Trophoblast cell (in vitro differentiated cells and primary cell): ENCODE data around the gene OTUD3.

Source experiments
- DNase-seq, 2 donors: peaks; one replicate each; pipeline ENCODE4 v3.0.0-alpha.2; 2016
- H2AFZ ChIP-seq: 2 replicates; pipeline ENCODE4 v1.6.1; 2013; ENCODE audit warnings: low read length, moderate library complexity, mild to moderate bottlenecking; ENCODE audit not compliant: insufficient read depth, poor library complexity
- H2AK5ac ChIP-seq: 2 replicates; pipeline ENCODE4 v1.6.1; 2013; ENCODE audit warnings: mild to moderate bottlenecking, low read length
- H2BK120ac ChIP-seq: 2 replicates; pipeline ENCODE4 v1.6.1; 2013; ENCODE audit warnings: low read length, mild to moderate bottlenecking, moderate library complexity; ENCODE audit not compliant: insufficient read depth, poor library complexity
- H2BK12ac ChIP-seq: 2 replicates; pipeline ENCODE4 v1.6.1; 2013; ENCODE audit warnings: mild to moderate bottlenecking, low read length, moderate library complexity
- H2BK5ac ChIP-seq: 2 replicates; pipeline ENCODE4 v1.6.1; 2013; ENCODE audit warnings: low read length, low read depth, moderate library complexity, mild to moderate bottlenecking; ENCODE audit not compliant: poor library complexity
- H3K14ac ChIP-seq: 2 replicates; pipeline ENCODE4 v1.6.1; 2013; ENCODE audit warnings: mild to moderate bottlenecking, low read length
- H3K18ac ChIP-seq: 2 replicates; pipeline ENCODE4 v1.6.1; 2013; ENCODE audit warnings: mild to moderate bottlenecking, low read length
- H3K23ac ChIP-seq: 2 replicates; pipeline ENCODE4 v1.6.1; 2013; ENCODE audit warnings: low read length
- H3K27ac ChIP-seq: 2 replicates; pipeline ENCODE4 v1.5.1; 2013; ENCODE audit warnings: low read depth, mild to moderate bottlenecking, inconsistent platforms, low read length, moderate library complexity
- H3K27me3 ChIP-seq: 2 replicates; pipeline ENCODE4 v1.6.1; 2013; ENCODE audit warnings: inconsistent platforms, mild to moderate bottlenecking, low read length, moderate library complexity; ENCODE audit not compliant: insufficient read depth
- H3K36me3 ChIP-seq, 2 experiments: 1 replicate in 1 of 2; 2 replicates in 1 of 2; pipeline ENCODE4 v1.6.1; 2013; ENCODE audit warnings: low read length in 2 of 2, mild to moderate bottlenecking in 2 of 2, moderate library complexity in 1 of 2; ENCODE audit not compliant: insufficient read depth in 2 of 2, control insufficient read depth in 1 of 2
- H3K4ac ChIP-seq: 2 replicates; pipeline ENCODE4 v1.6.1; 2013; ENCODE audit warnings: low read depth, mild to moderate bottlenecking, low read length, moderate library complexity
- H3K4me1 ChIP-seq, 2 experiments: 1 replicate in 1 of 2; 2 replicates in 1 of 2; pipeline ENCODE4 v1.6.1; 2013; ENCODE audit warnings: low read length in 2 of 2, mild to moderate bottlenecking in 2 of 2, moderate library complexity in 1 of 2; ENCODE audit not compliant: insufficient read depth in 2 of 2, control insufficient read depth in 1 of 2
- H3K4me2 ChIP-seq: 2 replicates; pipeline ENCODE4 v1.6.1; 2013; ENCODE audit warnings: inconsistent platforms, mild to moderate bottlenecking, low read length, moderate library complexity
- H3K4me3 ChIP-seq: 2 replicates; pipeline ENCODE4 v1.5.1; 2013; ENCODE audit warnings: mild to moderate bottlenecking, low read depth, low read length, inconsistent platforms
- H3K79me1 ChIP-seq: one replicate; pipeline ENCODE4 v1.6.1; 2013; ENCODE audit warnings: low read length
- H3K79me2 ChIP-seq: 2 replicates; pipeline ENCODE4 v1.6.1; 2013; ENCODE audit warnings: low read length, mild to moderate bottlenecking; ENCODE audit not compliant: control insufficient read depth, insufficient read depth, poor library complexity
- H3K9ac ChIP-seq: 2 replicates; pipeline ENCODE4 v1.6.1; 2013; ENCODE audit warnings: mild to moderate bottlenecking, low read length
- H3K9me3 ChIP-seq: 2 replicates; pipeline ENCODE4 v1.6.1; 2013; ENCODE audit warnings: low read depth, mild to moderate bottlenecking, control low read depth, inconsistent platforms, low read length; ENCODE audit not compliant: insufficient read depth
- H4K12ac ChIP-seq: 2 replicates; pipeline ENCODE4 v1.6.1; 2013; ENCODE audit warnings: low read depth, mild to moderate bottlenecking, low read length, moderate library complexity
- H4K8ac ChIP-seq: 2 replicates; pipeline ENCODE4 v1.6.1; 2013; ENCODE audit warnings: low read depth, mild to moderate bottlenecking, low read length, moderate library complexity
- H4K91ac ChIP-seq: one replicate; pipeline ENCODE4 v1.6.1; 2013; ENCODE audit warnings: low read depth, mild to moderate bottlenecking, low read length, moderate library complexity
- WGBS: extraction: QIAGEN DNeasy Blood & Tissue Kit; methylation state at CpG from one replicate; pipeline ENCODE4 v1.1.7; 2013; ENCODE audit warnings: missing lambda C conversion rate; ENCODE audit not compliant: insufficient read length, insufficient coverage; ENCODE audit errors: extremely low coverage; 5-methylcytosine and 5-hydroxymethylcytosine counted together

The OTUD3 gene

GRCh38 chr1:19949016-19949415, 66.8 kb downstream of the OTUD3 start:
- Histone ChIP-seq H4K8ac (no peak overlapping the region), H3K4me1 (no peaks in the 10 kb centered on the region), H3K79me1 (no peaks in the 10 kb centered on the region), H3K36me3 (no peaks in the 10 kb centered on the region), H3K4ac (no peak overlapping the region), H3K18ac (no peak overlapping the region), H3K9ac (no peak overlapping the region), H3K23ac (no peak overlapping the region), H2BK12ac (no peak overlapping the region), H2AK5ac (no peak overlapping the region), H2BK120ac (no peak overlapping the region), H3K79me2 (no peaks in the 10 kb centered on the region), H2AFZ (no peak overlapping the region), H4K12ac (no peak overlapping the region), H3K9me3 (peaks cover 5% of the 10 kb centered on the region), H3K14ac (no peak overlapping the region), H2BK5ac (no peak overlapping the region), H3K27me3 (no peaks in the 10 kb centered on the region), H3K4me3 (no peak overlapping the region), H4K91ac (no peak overlapping the region), H3K4me2 (no peak overlapping the region), H3K27ac (no peak overlapping the region)
- no CpG with 5 or more reads among the region's 2 CpGs for WGBS
- DNase-seq, result peak; percentile 37 to 63

GRCh38 chr1:19954059-19954458, 71.9 kb downstream of the OTUD3 start:
- no CpG with 5 or more reads among the region's 2 CpGs for WGBS

GRCh38 chr1:19955534-19956170, 73.5 kb downstream of the OTUD3 start:
- Histone ChIP-seq H3K23ac (no peak overlapping the region), H3K9me3 (peaks cover 7% of the 10 kb centered on the region), H3K18ac (no peak overlapping the region), H3K4ac (no peak overlapping the region), H4K8ac (no peak overlapping the region), H3K79me2 (no peaks in the 10 kb centered on the region), H3K14ac (no peak overlapping the region), H2BK120ac (no peak overlapping the region), H3K27me3 (no peaks in the 10 kb centered on the region), H2BK12ac (no peak overlapping the region), H2BK5ac (no peak overlapping the region), H3K9ac (no peak overlapping the region), H2AFZ (no peak overlapping the region), H3K4me2 (no peak overlapping the region), H4K91ac (no peak overlapping the region), H4K12ac (no peak overlapping the region), H3K27ac (no peak overlapping the region), H3K36me3 (no peaks in the 10 kb centered on the region), H3K4me1 (peaks cover 4 to 6% of the 10 kb centered on the region in 2 experiments), H2AK5ac (no peak overlapping the region), H3K79me1 (no peaks in the 10 kb centered on the region), H3K4me3 (no peak overlapping the region)
- no CpG with 5 or more reads among the region's 11 CpGs for WGBS
- no peak for DNase-seq

More at GRCh38 chr1:19954059-19954458, 71.9 kb downstream of the OTUD3 start:
- Histone ChIP-seq H3K18ac (no peak overlapping the region), H3K4ac (no peak overlapping the region), H3K23ac (no peak overlapping the region), H3K4me3 (no peak overlapping the region), H3K36me3 (no peaks in the 10 kb centered on the region), H3K27ac (no peak overlapping the region), H3K27me3 (no peaks in the 10 kb centered on the region), H3K4me1 (peaks cover 4 to 6% of the 10 kb centered on the region in 2 experiments), H3K9me3 (peaks cover 7% of the 10 kb centered on the region), H4K8ac (no peak overlapping the region), H3K14ac (no peak overlapping the region), H2BK12ac (no peak overlapping the region), H2AK5ac (no peak overlapping the region), H3K9ac (no peak overlapping the region), H3K79me2 (no peaks in the 10 kb centered on the region), H4K12ac (no peak overlapping the region), H2BK120ac (no peak overlapping the region), H2BK5ac (no peak overlapping the region), H4K91ac (no peak overlapping the region), H2AFZ (no peak overlapping the region), H3K4me2 (no peak overlapping the region), H3K79me1 (no peaks in the 10 kb centered on the region)
- no peak for DNase-seq

GRCh38 chr1:19957779-19958178, 75.6 kb downstream of the OTUD3 start:
- H3K14ac ChIP-seq, result no peak overlapping the region

More at GRCh38 chr1:19957779-19958178, 75.6 kb downstream of the OTUD3 start:
- Histone ChIP-seq H3K4ac (no peak overlapping the region), H3K36me3 (no peaks in the 10 kb centered on the region), H2BK5ac (no peak overlapping the region), H2BK12ac (no peak overlapping the region), H3K4me1 (peaks cover 4 to 6% of the 10 kb centered on the region in 2 experiments), H3K79me2 (no peaks in the 10 kb centered on the region), H2BK120ac (no peak overlapping the region), H3K23ac (no peak overlapping the region), H3K18ac (no peak overlapping the region), H4K12ac (no peak overlapping the region), H3K9me3 (peaks cover 9% of the 10 kb centered on the region), H4K91ac (no peak overlapping the region), H3K4me2 (no peak overlapping the region), H3K27me3 (no peaks in the 10 kb centered on the region), H3K9ac (no peak overlapping the region), H3K4me3 (no peak overlapping the region), H2AFZ (no peak overlapping the region), H4K8ac (no peak overlapping the region), H2AK5ac (no peak overlapping the region), H3K79me1 (no peaks in the 10 kb centered on the region), H3K27ac (no peak overlapping the region)
- no peak for DNase-seq
- WGBS, result no CpG with 5 or more reads among the region's 4 CpGs
